Common myeloid progenitor, CD34-positive (primary cell): ENCODE data around the gene ALLC.

Experiments
- CTCF ChIA-PET: fragments of 350-600 bp; sonication (Branson Sonifier 250); formaldehyde crosslinking; loops from one replicate; lab custom pipeline; 2021; ENCODE audit warnings: antibody characterized with exemption; lab: Charles Lee
- POLR2A ChIA-PET: fragments of 350-600 bp; sonication (Branson Sonifier 250); formaldehyde crosslinking; loops from one replicate; lab custom pipeline; 2021; ENCODE audit warnings: antibody characterized with exemption; lab: Charles Lee
- DNase-seq, 3 donors: peaks; one replicate each; pipeline versions ENCODE4 v3.0.0 to v3.0.0-alpha.2; 2013
- H3K27ac ChIP-seq, 2 experiments: 1 replicate in 1 of 2; 2 replicates in 1 of 2; pipeline ENCODE4 v1.7.0; 2013; ENCODE audit warnings: inconsistent platforms in 2 of 2, low read length in 2 of 2, mild to moderate bottlenecking in 2 of 2, low read depth in 1 of 2, moderate library complexity in 1 of 2; ENCODE audit not compliant: severe bottlenecking in 2 of 2, insufficient read depth in 1 of 2, poor library complexity in 1 of 2
- H3K27me3 ChIP-seq, 5 experiments: replicated peaks in 2 of 5; 1 replicate in 3 of 5; 2 replicates in 2 of 5; pipeline versions ENCODE4 v1.6.1 to v1.7.0; 2013; ENCODE audit warnings: low read length in 4 of 5, mild to moderate bottlenecking in 2 of 5, moderate library complexity in 2 of 5, inconsistent platforms in 1 of 5; ENCODE audit not compliant: insufficient read depth in 5 of 5, control insufficient read depth in 4 of 5
- H3K36me3 ChIP-seq, 4 experiments: 1 replicate in 2 of 4; 2 replicates in 2 of 4; pipeline versions ENCODE4 v1.6.1 to v1.7.0; 2013; ENCODE audit warnings: low read length in 3 of 4, control low read depth in 1 of 4, mild to moderate bottlenecking in 1 of 4; ENCODE audit not compliant: control insufficient read depth in 4 of 4, insufficient read depth in 4 of 4
- H3K4me1 ChIP-seq, 4 experiments: 1 replicate in 3 of 4; 2 replicates in 1 of 4; pipeline versions ENCODE4 v1.6.1 to v1.7.1; 2013; ENCODE audit warnings: low read length in 3 of 4, mild to moderate bottlenecking in 3 of 4, control low read depth in 1 of 4, inconsistent platforms in 1 of 4, moderate library complexity in 1 of 4; ENCODE audit not compliant: control insufficient read depth in 4 of 4, insufficient read depth in 4 of 4; ENCODE audit errors: control extremely low read depth in 1 of 4
- H3K4me3 ChIP-seq, 7 experiments: 1 replicate in 4 of 7; 2 replicates in 3 of 7; pipeline versions ENCODE4 v1.5.1 to v1.7.0; 2013; ENCODE audit warnings: mild to moderate bottlenecking in 7 of 7, low read length in 6 of 7, moderate library complexity in 6 of 7, inconsistent platforms in 2 of 7, low read depth in 2 of 7, control low read depth in 1 of 7; ENCODE audit not compliant: insufficient read depth in 4 of 7, control insufficient read depth in 1 of 7; ENCODE audit errors: extremely low read depth in 1 of 7
- H3K9me3 ChIP-seq, 5 experiments: 1 replicate in 4 of 5; 2 replicates in 1 of 5; pipeline versions ENCODE4 v1.6.1 to v1.7.1; 2013; ENCODE audit warnings: low read length in 4 of 5, mild to moderate bottlenecking in 2 of 5, inconsistent platforms in 1 of 5, low read depth in 1 of 5, moderate library complexity in 1 of 5; ENCODE audit not compliant: control insufficient read depth in 4 of 5, insufficient read depth in 2 of 5; ENCODE audit errors: control extremely low read depth in 1 of 5
- WGBS: methylation state at CpG from one replicate; pipeline ENCODE4 v1.1.5; 2013; ENCODE audit not compliant: insufficient coverage; 5-methylcytosine and 5-hydroxymethylcytosine counted together

The ALLC gene

DNA sequence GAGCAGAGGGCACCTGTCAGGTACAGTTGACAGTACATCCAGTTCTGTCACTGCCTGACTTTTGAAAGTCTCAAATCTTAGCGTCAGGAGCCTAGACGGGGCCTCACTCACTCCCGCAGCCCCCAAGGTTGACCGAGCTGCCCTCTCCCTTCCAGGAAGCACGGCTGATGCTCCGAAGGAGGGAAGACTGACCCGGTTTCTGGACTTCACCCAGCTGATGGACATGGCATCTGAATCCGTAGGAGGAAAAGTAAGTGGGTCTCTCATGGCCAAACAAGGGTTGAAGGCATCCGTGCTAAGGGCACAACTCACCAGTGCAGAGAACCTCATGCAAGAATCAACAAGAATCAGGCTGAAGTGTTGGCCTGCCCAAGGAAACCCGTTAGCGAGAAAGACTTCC, 12.9 kb downstream of the ALLC start:
- ChIA-PET POLR2A (no interaction called here), CTCF (no interaction called here)
- Histone ChIP-seq H3K36me3 (no peaks in the 10 kb centered on the region), H3K4me3 (no peak overlapping the region), H3K27me3 (peaks cover 0 to 5% (median 2%) of the 10 kb centered on the region in 5 experiments), H3K27ac (no peak overlapping the region), H3K9me3 (no peaks in the 10 kb centered on the region), H3K4me1 (no peaks in the 10 kb centered on the region)
- no peak for DNase-seq
- WGBS: 93% methylated on average over 11 of the region's 11 CpGs

DNA sequence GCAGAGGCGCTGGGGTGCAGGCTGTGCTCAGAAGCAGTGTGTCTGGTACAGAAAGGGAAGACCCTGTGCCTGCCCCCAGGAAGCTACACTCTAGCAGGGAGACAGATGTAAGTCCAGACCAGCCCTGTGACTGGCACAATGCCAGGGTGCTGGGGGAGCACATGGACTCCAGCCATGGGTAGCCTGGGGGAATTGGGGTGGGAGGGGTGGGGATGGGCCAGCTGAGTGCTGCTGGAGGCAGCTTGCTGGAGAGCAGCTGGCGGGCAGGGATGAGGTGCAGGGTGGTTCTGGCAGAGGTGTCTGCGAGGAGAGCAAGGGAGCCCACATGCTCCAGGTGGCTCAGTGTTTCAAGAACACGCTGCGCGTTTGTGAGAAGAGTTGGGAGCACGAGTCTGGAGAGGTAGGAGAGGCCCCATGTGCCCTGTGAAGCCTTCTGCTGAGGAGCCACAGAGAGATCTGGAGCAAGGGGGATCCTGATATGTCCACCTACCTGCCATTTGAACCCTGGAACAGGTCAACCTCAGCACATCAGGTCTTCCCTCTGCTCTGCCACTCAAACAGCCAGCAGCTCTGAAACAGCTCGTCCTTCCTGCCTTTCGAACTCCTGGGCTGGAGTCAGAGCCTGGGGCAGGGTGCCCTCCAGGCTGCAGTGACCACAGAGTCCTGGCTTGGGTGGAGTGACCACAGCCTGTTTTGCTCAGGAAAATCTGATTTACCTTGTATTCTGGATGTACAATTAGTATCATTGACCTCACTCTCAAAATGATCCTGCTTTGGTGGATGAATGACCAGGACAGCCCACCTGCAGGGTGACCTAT, 15.1 kb downstream of the ALLC start:
- POLR2A ChIA-PET: no interaction called here
- 95% methylated on average over 9 of the region's 9 CpGs for WGBS
- H3K9me3 ChIP-seq: no peaks in the 10 kb centered on the region
- H3K27me3 ChIP-seq: peaks cover 0 to 2% (median 1%) of the 10 kb centered on the region in 5 experiments
- H3K36me3 ChIP-seq: no peaks in the 10 kb centered on the region
- no peak overlapping the region for H3K27ac ChIP-seq
- no peaks in the 10 kb centered on the region for H3K4me1 ChIP-seq
- CTCF ChIA-PET: interaction anchor here (1.4 kb wide), 1 partner anchor 55 kb away, joined by 3 read pairs; no protein-coding TSS in a partner anchor
- H3K4me3 ChIP-seq: no peak overlapping the region
- no peak for DNase-seq

DNA sequence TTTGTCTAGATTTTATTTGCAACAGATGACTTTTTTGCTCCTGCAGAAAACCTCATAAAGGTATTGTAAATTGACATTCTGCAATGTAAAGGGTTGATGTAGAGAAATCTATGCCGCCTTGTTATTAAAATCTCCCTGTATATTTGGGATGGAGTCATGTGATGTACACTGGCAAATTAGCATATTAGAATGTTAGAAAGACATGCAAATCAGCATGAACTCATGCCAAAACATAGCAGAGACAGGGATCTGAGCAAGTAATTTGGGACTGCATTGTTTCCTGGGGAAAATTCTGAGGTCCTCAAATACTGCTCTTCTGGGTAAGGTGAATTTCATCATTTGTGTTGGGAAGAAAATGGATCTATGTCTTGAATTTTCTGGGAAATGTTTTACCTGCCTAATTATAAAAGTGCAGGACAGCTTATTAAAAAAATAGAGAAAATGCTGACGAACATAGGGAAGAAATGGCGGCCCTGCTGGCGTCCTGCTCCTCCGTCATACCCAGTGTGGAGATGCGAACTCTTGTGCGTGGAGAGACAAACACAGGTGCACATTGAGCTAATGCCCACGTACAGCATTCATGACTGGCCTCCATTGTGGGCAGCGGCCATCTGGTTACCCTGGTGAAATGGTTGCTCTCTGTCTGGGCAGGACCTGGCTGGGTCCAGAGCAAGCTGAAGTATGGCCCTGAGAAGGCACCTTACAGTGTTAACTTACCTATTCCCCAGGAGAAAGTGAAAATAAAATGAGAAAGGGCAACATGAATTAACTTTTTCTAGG, 16.3 kb downstream of the ALLC start:
- ChIA-PET POLR2A (no interaction called here), CTCF (no interaction called here)
- Histone ChIP-seq H3K27ac (no peak overlapping the region), H3K9me3 (no peaks in the 10 kb centered on the region), H3K4me3 (no peak overlapping the region), H3K36me3 (no peaks in the 10 kb centered on the region), H3K4me1 (no peaks in the 10 kb centered on the region), H3K27me3 (peaks cover 0 to 5% (median 2%) of the 10 kb centered on the region in 5 experiments)
- DNase-seq: no peak
- 93% methylated on average over 9 of the region's 9 CpGs for WGBS

DNA sequence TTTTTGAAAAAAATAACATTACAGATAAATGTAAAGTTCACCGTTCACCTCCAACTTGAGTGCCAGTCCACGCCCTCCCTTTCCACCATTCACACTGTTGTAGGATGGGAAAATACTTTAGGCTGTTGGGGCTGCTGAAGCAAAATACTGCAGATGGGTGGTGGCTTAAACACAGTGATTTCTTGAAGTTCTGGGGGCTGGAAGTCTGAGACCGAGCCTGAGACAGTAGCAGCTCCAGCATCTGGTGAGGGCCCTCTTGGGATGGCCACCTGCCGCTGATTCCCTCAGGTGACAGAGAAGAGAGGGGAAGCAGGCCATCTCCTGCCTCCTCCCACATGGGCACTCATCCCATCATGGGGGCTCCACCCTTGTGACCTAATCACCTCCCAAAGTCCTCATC, 17.7 kb downstream of the ALLC start:
- ChIA-PET CTCF (no interaction called here), POLR2A (no interaction called here)
- Histone ChIP-seq H3K27me3 (peaks cover 0 to 9% (median 2%) of the 10 kb centered on the region in 5 experiments), H3K4me1 (no peaks in the 10 kb centered on the region), H3K4me3 (no peak overlapping the region), H3K9me3 (no peaks in the 10 kb centered on the region), H3K27ac (no peak overlapping the region), H3K36me3 (no peaks in the 10 kb centered on the region)
- 100% methylated on average over 2 of the region's 4 CpGs for WGBS
- DNase-seq: no peak

DNA sequence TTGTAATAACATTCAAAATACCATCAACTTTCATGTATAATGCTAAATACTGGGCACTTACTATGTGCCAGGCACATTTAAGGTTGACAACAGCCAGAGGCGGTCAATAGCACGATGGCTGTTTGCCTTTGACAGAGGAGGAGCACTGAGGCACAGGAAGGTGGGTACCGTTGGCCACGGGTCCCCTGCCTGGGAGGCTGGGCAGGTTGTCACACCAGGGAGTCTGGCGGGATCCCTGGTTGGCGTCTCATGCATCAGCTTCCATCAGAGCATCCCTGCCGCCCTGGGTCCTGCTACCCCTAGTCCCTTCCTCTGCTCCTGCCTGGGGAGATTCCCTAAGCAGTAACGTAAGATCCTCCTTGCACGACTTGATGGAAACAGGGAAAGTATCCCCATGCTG, 19.4 kb downstream of the ALLC start:
- peaks cover 0 to 9% (median 2%) of the 10 kb centered on the region in 5 experiments for H3K27me3 ChIP-seq
- no peaks in the 10 kb centered on the region for H3K36me3 ChIP-seq
- ChIA-PET CTCF (no interaction called here), POLR2A (no interaction called here)
- no peak for DNase-seq
- WGBS: 83% methylated on average over 9 of the region's 9 CpGs
- no peak overlapping the region for H3K4me3 ChIP-seq
- no peaks in the 10 kb centered on the region for H3K9me3 ChIP-seq
- H3K27ac ChIP-seq: no peak overlapping the region
- H3K4me1 ChIP-seq: no peaks in the 10 kb centered on the region

DNA sequence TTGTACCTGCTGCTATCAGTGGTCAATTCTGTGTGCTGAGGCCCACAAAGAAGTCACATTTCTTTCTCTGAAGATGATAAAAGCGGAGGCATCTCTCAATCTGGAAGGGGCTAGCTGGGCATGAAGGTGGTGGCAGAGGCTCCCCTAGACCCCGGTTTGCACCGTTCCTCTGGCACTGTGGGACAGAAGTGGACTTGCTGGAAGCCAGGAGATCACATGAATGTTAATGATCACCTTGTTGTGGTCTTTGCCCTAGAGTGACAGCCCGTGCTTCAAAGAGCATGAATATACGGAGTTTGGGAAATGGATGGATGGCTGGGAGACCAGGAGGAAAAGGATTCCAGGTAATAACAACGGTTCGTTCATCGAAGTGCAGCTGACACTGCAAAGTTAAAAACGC, 20.2 kb downstream of the ALLC start:
- CTCF ChIA-PET: no interaction called here
- H3K27me3 ChIP-seq: peaks cover under 1 to 9% (median 2%) of the 10 kb centered on the region in 5 experiments
- POLR2A ChIA-PET: no interaction called here
- peaks cover 0 to 2% (median 0%) of the 10 kb centered on the region in 4 experiments for H3K4me1 ChIP-seq
- H3K4me3 ChIP-seq: no peak overlapping the region
- no peaks in the 10 kb centered on the region for H3K9me3 ChIP-seq
- DNase-seq: no peak
- H3K36me3 ChIP-seq: no peaks in the 10 kb centered on the region
- 89% methylated on average over 7 of the region's 9 CpGs for WGBS
- no peak overlapping the region for H3K27ac ChIP-seq

DNA sequence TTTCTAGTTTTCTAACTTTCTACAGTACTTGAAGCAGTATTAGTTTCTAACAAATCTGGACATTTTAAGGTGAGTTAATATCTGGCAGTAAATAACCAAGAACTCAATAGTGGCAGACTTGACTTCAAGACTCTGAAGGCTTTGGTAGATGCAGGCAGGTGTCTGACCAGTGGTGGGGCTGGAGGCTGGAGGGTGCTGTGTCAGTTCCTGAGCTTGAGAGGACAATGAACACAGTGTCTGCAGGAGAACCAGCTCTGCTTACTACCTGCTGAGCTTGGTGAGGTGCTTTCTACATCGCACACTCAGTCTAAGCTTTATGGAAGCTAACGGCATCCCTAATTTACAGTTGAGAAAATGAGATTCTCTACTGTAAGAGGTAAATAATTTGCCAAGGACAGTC, 21.2 kb downstream of the ALLC start:
- CTCF ChIA-PET: no interaction called here

More for the DNA sequence above, 21.2 kb downstream of the ALLC start:
- 85% methylated on average over 2 of the region's 2 CpGs for WGBS
- DNase-seq: no peak
- POLR2A ChIA-PET: interaction anchor here (1.3 kb wide), 1 partner anchor 27 kb away, joined by 3 read pairs; no protein-coding TSS in a partner anchor
- Histone ChIP-seq H3K36me3 (no peaks in the 10 kb centered on the region), H3K27ac (no peak overlapping the region), H3K4me3 (no peak overlapping the region), H3K27me3 (peaks cover 2 to 9% (median 3%) of the 10 kb centered on the region in 5 experiments), H3K9me3 (no peaks in the 10 kb centered on the region), H3K4me1 (peaks cover 0 to 2% (median 0%) of the 10 kb centered on the region in 4 experiments)
